Esophagus muscularis mucosa (tissue), 4 donors: ENCODE measurements around the gene TANGO6. TPM values are rescaled to one million over a fixed set of nuclear protein-coding genes. Genes with fewer than 3 reads are reported as not detected.

ENCODE experiments used
- DNase-seq: peaks from one replicate; pipeline ENCODE4 v3.0.0-alpha.2; 2017; ENCODE audit errors: extremely low spot score
- H3K27ac ChIP-seq, 4 donors: fragments of 200-600 bp; sonication (generic); replicated peaks in 1 of 4; 1 replicate in 3 of 4; 2 replicates in 1 of 4; pipeline ENCODE4 v1.5.1; 2016 to 2019; ENCODE audit warnings: mild to moderate bottlenecking in 1 of 4
- H3K27me3 ChIP-seq, 4 donors: fragments of 200-600 bp; sonication (generic); one replicate each; pipeline versions ENCODE4 v1.5.1 to v1.6.0; 2016 to 2019
- H3K36me3 ChIP-seq, 4 donors: fragments of 200-600 bp; sonication (generic); one replicate each; pipeline ENCODE4 v1.5.1; 2016 to 2019
- H3K4me1 ChIP-seq, 4 donors: fragments of 200-600 bp; sonication (generic); one replicate each; pipeline ENCODE4 v1.5.1; 2016 to 2019
- H3K4me3 ChIP-seq, 4 donors: fragments of 200-600 bp; sonication (generic); 1 replicate in 2 of 4; 2 replicates in 2 of 4; pipeline ENCODE4 v1.5.1; 2016 to 2019; ENCODE audit warnings: mild to moderate bottlenecking in 4 of 4, moderate library complexity in 1 of 4
- H3K9me3 ChIP-seq, 4 donors: fragments of 200-600 bp; sonication (generic); 1 replicate in 3 of 4; 2 replicates in 1 of 4; pipeline ENCODE4 v1.5.1; 2016 to 2019
- EP300 ChIP-seq: sonication (generic); formaldehyde crosslinking; IDR thresholded peaks from one replicate; pipeline ENCODE4 v1.6.1; 2017; ENCODE audit warnings: antibody characterized with exemption
- POLR2A ChIP-seq: fragments of 450-650 bp; IDR thresholded peaks from one replicate; pipeline ENCODE4 v1.6.1; 2017; ENCODE audit warnings: antibody characterized with exemption, moderate library complexity, mild to moderate bottlenecking, low read depth
- POLR2AphosphoS5 ChIP-seq, 2 donors: sonication (generic); formaldehyde crosslinking; IDR thresholded peaks; one replicate each; pipeline ENCODE4 v1.6.1; 2017; ENCODE audit warnings: antibody characterized with exemption in 2 of 2
- WGBS: methylation state at CpG from one replicate; pipeline ENCODE4 v1.1.5; 2018; 5-methylcytosine and 5-hydroxymethylcytosine counted together
- intact Hi-C: fragments of 100-400 bp; cut with DNase I; formaldehyde crosslinking; loops from one replicate; pipeline ENCODE4 v1.15.1; 2023
- total RNA-seq, 4 donors: library from RNA; depleted of rRNA; stranded (reverse); fragments of >200 nt; gene quantifications; one replicate each; pipeline versions ENCODE4 v1.1.0 to v1.2.1, GENCODE V29; 2016
- TF ChIP-seq, protein P1 (sequence below), 3 experiments: fragments of 200-600 bp in 2 of 3; fragments of 450-650 bp in 1 of 3; sonication (generic) in 2 of 3; IDR thresholded peaks; one replicate each; pipeline ENCODE4 v1.5.1; 2017 to 2019; ENCODE audit warnings: antibody characterized with exemption in 3 of 3, mild to moderate bottlenecking in 2 of 3, moderate library complexity in 1 of 3

Gene TANGO6
- total RNA-seq, 4 donors from 2014 or later: 15.7 to 21.3 (median 18.3) TPM

DNA sequence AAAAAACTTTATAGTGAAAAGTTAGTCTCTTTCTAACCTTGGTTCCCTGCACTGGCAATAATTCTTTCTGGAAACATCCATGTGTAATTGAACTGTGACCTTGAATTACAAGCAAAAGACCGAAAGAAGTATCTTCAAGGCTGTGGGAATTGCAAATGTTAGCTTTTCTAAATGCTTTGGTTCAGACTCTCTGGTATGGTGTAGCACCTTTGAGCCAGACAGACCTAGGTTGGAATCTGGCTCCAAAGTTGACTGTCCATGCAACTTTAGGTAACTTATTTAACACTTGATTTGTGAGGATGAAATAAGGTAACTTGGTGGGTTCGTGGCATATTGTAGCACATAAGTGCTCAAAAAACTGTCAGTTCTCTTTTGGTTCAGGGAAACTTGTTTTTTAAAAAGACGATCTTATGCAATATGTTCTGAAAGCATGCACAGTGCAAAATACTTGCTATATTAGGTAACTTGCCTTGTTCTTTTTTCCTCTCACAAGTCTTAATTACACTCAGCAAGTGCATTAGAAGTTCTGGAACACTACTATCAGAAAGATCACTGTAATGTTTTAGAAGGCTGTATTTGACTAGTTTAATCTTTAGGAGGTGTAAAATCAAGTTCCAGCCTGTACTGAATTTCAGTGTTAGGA is 46.3 kb downstream of the TANGO6 start:
- Histone ChIP-seq H3K9me3 (no peaks in the 10 kb centered on the region), H3K27me3 (no peaks in the 10 kb centered on the region), H3K4me1 (peaks cover 0 to 41% (median 23%) of the 10 kb centered on the region in 4 donors), H3K27ac (peak overlapping the region; percentile 49 to 73 (median 63)), H3K4me3 (no peak overlapping the region), H3K36me3 (peaks cover 0 to 13% (median 0%) of the 10 kb centered on the region in 4 donors)
- DNase-seq: no peak
- intact Hi-C loops: no loop called here
- TF ChIP-seq POLR2AphosphoS5 (IDR thresholded peaks at IDR 0.05): no peak
- TF ChIP-seq, protein P1, sequence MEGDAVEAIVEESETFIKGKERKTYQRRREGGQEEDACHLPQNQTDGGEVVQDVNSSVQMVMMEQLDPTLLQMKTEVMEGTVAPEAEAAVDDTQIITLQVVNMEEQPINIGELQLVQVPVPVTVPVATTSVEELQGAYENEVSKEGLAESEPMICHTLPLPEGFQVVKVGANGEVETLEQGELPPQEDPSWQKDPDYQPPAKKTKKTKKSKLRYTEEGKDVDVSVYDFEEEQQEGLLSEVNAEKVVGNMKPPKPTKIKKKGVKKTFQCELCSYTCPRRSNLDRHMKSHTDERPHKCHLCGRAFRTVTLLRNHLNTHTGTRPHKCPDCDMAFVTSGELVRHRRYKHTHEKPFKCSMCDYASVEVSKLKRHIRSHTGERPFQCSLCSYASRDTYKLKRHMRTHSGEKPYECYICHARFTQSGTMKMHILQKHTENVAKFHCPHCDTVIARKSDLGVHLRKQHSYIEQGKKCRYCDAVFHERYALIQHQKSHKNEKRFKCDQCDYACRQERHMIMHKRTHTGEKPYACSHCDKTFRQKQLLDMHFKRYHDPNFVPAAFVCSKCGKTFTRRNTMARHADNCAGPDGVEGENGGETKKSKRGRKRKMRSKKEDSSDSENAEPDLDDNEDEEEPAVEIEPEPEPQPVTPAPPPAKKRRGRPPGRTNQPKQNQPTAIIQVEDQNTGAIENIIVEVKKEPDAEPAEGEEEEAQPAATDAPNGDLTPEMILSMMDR (IDR thresholded peaks at IDR 0.05): no peak
- TF ChIP-seq EP300: no peak
- TF ChIP-seq POLR2A: no peak
- 65% methylated on average over 3 of the region's 3 CpGs for WGBS

DNA sequence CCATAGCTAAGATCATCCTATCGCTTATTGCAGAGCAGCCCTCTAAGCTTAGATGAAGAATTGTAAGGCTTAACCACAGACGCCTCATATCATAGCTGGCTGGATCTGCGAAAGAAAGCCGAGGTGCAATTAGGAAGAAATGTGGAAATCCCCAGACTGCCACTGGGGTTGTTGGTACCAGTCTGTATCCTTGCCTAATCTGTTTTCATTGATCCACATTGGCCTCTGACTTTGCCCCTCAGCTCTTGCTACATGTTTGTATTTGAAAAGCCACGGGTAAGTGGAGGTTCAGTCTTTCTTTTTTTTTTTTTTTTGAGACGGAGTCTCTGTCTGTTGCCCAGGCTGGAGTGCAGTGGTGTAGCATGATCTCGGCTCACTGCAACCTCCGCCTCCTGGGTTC is 48.9 kb downstream of the TANGO6 start:
- TF ChIP-seq EP300: no peak
- no peak for TF ChIP-seq POLR2A
- TF ChIP-seq, protein P1 (IDR thresholded peaks at IDR 0.05): no peak
- no peak for TF ChIP-seq POLR2AphosphoS5 (IDR thresholded peaks at IDR 0.05)
- Histone ChIP-seq H3K4me3 (no peak overlapping the region), H3K27me3 (no peaks in the 10 kb centered on the region), H3K9me3 (no peaks in the 10 kb centered on the region), H3K27ac (no peak overlapping the region), H3K4me1 (peaks cover 0 to 23% (median 11%) of the 10 kb centered on the region in 4 donors), H3K36me3 (peaks cover 0 to 13% (median 0%) of the 10 kb centered on the region in 4 donors)
- WGBS: 96% methylated on average over 8 of the region's 8 CpGs
- intact Hi-C loops: no loop called here
- no peak for DNase-seq

DNA sequence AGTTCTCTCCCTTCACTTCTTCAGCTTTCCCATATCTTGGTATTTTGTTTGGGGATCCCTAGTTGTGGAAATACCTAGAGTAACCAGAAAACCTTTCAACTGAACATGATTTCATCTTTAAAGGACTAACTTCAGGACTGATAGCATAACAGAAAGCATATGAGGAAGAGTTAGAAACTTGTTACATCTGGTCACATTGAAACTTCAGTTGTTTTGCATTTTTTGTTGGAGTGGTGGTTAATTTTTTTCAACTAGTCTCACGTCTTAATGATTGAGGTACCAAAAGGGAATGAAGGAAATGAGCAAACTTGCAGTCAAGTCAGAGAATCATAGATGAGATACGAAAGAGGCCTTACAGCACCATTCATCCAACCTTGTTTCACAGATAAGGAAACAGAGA is 49.6 kb downstream of the TANGO6 start:
- intact Hi-C loops: no loop called here
- TF ChIP-seq, protein P1 (IDR thresholded peaks at IDR 0.05): no peak
- TF ChIP-seq POLR2AphosphoS5 (IDR thresholded peaks at IDR 0.05) (no peak), EP300 (no peak), POLR2A (no peak)
- Histone ChIP-seq H3K4me3 (no peak overlapping the region), H3K4me1 (peaks cover 0 to 20% (median 11%) of the 10 kb centered on the region in 4 donors), H3K27me3 (no peaks in the 10 kb centered on the region), H3K9me3 (no peaks in the 10 kb centered on the region), H3K27ac (no peak overlapping the region), H3K36me3 (peaks cover 0 to 19% (median 0%) of the 10 kb centered on the region in 4 donors)
- no peak for DNase-seq
- WGBS: 94% methylated on average over 2 of the region's 2 CpGs

DNA sequence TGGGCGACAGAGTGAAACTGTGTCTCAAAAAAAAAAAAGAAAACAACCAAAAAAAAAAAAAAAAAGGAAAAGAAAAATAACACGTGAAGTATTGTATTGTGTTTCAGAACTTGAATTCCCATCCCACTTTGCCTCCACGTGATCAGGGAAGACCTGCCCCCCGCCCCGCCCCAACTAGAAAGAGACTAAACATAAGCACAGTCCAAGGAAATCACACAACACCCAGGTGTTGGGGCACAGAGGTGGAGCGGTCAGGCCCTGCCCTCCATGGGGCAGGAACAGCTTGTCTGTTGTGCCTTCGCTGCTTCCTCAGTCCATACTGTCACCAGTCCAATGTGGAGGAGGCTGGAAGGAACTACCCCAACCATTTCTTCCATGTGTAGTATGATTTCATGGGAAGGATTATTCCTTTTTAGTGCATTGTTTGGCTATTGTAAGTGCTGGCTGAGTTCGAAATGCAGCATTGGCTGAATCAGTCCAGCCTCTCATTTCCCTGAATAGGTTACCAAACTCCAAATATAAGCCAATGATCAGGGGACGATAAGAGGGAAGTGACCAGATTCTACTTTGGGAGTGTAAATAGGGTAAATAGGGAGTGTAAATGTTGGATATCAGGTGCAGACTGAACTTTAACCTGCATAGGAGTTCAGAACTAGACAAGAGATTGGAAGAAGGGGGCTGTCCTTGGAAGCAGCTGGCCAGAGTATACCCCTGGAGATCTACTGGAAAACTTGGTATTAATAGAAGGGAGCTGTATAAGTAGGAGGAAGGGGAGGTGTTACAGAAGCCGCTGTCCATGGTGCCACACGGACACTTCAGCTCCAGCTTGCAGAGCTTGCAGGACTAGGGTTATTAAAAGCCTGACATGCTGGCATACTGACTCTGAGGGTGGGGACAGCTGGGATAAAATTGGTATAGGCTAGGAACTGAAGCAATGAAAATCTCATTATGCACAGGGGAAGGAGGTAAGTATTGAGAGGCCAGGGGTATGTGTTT is 50.7 kb downstream of the TANGO6 start:
- Histone ChIP-seq H3K4me1 (peaks cover 0 to 15% (median 8%) of the 10 kb centered on the region in 4 donors), H3K4me3 (no peak overlapping the region), H3K27me3 (no peaks in the 10 kb centered on the region), H3K36me3 (peaks cover 0 to 22% (median 0%) of the 10 kb centered on the region in 4 donors), H3K27ac (no peak overlapping the region), H3K9me3 (no peaks in the 10 kb centered on the region)
- WGBS: 87% methylated on average over 11 of the region's 11 CpGs
- TF ChIP-seq, protein P1 (IDR thresholded peaks at IDR 0.05): no peak
- TF ChIP-seq POLR2A (no peak), EP300 (no peak), POLR2AphosphoS5 (IDR thresholded peaks at IDR 0.05) (no peak)
- DNase-seq: no peak
- intact Hi-C loops: no loop called here
